Astrocyte of the hippocampus (primary cell): ENCODE data around the gene WASL.
"Not testable (repeated sequence)": the region's sequence is repeated elsewhere in the genome, so short reads cannot be mapped to it uniquely, and the experiment has no call there.

Experiments
- DNase-seq: peaks from one replicate; pipeline ENCODE4 v3.0.0; 2011; ENCODE audit warnings: low read depth, low spot score

Gene WASL

GRCh38 chr7:123769371-123769770 lies 20.6 kb upstream of the WASL start:
- peak; percentile 84 for DNase-seq

DNA sequence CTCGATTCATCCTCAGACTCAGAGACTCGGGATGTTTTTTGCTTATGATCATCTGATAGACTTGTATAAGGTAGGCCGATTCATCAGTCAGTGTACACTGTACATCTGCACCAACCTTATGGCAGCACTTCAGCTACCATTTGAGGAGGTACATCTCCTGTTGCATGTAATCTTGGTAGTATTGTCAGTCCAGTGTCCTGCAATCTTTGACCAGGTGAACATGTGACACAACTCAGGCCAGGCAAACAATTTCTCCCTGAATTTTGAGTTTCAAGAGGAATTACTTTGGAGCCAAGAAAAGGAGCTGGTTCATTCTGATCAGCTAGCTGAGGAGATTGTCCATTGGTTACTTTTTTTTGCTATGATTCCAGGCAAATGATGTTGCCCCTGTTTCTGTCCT lies 19.7 kb upstream of the WASL start:
- no peak for DNase-seq

DNA sequence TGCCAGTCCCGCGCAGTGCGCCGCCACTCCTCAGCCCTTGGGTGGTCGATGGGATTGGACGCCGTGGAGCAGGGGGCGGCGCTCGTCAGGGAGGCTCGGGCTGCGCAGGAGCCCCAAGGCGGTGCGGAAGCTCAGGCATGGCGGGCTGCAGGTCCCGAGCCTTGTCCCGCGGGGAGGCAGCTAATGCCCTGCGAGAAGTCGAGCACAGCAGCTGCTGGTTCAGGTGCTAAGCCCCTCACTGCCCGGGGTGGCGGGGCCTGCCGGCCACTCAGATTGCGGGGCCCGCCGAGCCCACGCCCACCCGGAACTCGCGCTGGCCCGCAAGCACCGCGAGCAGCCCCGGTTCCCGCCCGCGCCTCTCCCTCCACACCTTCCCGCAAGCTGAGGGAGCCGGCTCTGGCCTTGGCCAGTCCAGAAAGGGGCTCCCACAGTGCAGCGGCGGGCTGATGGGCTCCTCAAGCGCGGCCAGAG lies 14.4 kb upstream of the WASL start:
- DNase-seq, result no peak

DNA sequence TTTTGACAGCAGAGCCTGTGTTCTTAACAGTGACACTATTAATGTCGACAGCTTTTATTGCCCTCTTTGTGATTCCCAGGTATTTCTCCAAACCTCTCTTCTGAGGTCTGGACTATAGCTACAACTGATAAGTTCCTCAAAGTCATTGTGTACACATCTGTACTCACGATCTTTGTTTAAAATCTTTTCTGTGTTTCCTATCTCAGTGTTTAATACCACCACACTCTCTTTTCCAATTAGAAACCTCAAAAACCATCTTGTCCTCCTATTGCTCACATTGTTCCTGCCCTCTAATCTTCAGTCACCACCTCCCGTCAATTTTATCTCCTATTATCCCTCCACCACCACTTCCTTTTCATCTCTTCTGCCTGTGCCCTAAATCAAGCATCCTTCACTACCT lies 12.9 kb upstream of the WASL start:
- DNase-seq, result no peak

DNA sequence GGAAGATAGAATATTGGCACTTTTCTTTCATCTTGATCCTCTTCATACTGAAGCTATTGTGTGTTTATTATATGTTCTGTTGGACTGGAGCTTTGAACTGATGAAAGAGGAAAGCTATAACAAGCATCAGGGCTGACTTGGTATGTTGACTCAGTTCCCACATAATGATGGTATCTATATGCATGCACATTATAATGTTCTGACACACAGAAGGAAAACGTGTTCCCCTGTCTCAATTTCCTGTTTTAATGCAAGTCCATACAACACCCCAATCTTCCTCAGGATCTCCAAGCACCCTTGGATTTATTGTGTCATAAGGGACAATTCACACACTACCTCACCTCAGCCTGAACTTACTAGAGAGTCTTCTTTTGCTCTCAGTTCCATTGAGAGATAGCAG lies 8.3 kb upstream of the WASL start:
- DNase-seq, result no peak

- DNase-seq, result no peak
Observed at GRCh38 chr7:123755338-123755737, 6.5 kb upstream of the WASL start.

- DNase-seq, result no peak
Observed at GRCh38 chr7:123754271-123754871, 5.6 kb upstream of the WASL start.

DNA sequence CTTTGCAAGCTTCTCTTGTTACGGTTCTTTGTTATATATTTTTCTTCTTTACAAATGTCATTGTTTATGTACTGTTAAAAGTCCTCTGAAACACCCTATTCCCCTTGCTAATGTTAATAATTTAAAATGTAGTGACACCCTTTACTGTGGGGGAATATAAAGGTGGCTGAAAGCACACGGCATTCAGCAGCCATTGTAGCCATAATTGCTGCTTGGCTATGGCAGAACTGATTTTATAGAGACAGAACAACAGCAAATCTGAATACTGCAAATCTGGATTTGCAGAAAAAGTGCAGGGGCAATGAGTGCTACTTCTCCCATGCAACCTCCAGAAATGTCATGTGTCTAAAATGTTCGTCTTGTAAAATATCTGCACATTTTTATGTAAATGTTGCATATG lies 3.7 kb upstream of the WASL start:
- no peak for DNase-seq

DNA sequence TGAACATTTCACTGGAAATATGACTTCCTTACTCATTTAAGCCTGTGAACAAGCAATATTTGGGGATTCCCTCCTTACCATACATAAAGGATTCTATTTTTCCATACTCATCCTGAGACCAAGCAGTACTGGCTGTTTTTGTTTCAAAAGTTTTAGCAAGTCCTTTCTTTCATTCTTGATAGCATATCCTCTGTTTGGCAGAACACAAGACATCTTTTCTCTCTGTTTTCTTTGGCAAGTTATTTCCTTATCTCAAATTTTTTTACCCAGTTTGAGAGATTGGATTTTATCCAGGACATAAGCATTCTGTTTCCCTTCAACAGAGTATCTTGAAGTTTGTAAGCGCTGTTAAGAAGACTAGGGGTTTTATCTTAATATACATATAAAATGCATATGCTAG lies 3.0 kb upstream of the WASL start:
- DNase-seq, result no peak

DNA sequence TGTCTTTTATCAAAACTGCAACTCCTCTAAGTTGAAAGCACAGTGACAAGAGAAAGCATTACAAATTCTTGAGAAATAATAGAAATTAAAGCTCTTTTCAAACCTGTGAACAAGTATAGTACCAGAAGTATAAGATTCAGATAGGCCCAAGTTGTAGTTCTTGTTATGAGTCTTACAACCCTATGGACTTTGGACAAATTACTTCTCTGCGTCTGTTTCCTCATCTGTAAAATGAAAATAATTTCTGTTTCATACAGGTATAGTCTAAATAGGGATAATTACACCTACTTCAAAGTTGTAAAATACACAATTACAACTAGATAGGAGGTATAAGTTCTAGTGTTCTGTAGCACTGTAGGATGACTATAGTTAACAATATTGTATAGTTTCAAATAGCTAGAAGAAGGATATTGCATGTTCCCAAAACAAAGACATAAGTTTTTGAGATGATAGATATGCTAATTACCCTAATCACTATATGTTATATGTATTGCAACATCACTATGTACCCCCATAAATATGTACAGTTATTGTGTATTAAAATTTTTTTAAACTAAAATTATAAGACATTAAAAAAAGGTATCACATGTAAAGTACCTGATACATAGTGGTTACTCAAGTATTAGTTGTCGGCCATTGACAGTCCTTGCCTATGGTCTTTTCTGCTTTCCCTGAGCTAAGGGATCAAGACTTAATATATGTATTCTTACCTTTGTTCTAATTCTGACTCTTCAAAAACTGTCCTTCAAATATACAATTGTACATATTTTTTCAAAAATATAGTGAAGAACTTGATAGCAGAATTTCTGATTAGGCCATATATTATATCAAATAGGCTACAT lies 1.8 kb upstream of the WASL start:
- DNase-seq, result no peak

GRCh38 chr7:123749537-123749857 lies 694 bp upstream of the WASL start:
- no peak for DNase-seq

DNA sequence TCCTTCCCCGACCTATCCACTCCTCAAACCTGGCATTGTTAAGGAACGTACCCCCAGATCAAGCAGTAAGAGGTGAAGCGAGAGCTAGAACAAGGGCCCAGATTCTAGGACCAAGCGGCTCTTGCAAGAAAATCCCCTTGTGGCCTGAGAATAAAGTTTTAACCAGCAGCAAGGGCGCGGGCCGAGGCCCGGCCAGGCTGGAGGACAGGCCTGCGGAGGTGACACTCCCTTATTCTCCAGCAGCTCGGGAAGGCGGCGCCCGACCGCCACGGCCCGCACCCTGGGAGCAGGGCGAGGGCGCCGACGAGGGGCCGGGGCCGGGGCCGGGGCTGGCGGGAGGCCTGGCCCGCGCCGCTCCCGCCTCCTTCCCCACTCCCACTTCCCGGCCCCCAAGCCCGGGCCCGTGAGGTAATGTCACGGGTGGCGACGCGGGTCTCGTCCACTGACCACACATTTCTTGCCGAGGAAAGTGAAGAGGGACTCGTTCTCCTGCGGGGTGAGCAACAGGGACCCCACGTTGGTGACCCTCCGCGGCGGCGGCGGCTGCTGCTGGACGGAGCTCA lies 551 bp downstream of the WASL start:
- DNase-seq, result peak; percentile 57

DNA sequence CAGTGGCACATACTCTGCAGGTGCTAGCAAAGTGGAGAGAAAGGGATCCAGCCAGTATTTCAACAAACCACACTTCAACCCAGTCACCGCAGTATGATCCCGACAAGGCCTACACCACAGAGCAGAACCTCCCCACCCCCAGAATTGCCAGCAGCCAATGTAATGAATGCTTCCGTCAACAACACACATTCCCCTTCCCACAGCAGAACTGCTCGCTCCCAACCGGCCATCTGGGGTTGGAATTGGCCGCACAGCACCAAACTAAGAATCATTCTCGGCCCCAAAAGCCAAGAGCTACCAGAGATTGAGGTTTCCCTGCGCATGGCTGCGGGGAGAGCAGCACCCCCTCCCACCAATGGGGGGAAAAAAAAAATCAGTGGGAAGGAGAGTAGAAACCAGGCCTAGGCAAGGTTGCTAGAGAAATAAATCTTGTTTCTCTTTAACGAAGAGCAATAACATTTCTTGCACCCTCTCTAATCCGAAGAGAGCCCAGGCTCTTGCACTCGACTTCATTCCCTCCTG lies 1.1 kb downstream of the WASL start:
- peak; percentile 91 for DNase-seq

DNA sequence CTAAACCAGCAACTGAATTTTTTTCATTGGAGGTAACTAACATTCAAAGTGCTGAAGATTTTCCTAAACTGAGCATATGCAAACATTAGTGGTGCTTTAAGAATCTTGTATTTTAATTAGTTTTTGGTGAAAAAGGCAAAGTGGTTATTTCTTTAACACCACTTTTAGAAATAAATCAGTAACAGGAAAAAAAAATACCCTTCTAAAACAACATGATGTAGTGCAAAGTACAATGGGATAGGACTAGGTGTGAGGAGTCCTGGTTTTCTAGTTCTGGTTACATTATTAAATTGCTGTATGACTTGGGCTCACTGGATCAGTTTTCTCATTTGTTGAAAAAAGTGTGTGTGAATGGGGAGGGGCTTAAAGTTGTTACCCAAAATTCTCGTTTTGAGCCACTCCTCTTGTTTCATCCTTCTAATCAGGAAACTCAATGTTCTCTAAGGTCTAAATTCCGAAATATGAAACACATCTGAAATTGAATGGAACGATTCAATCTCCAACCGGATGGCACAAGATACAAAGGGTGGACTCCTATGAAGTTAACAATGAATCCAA lies 1.8 kb downstream of the WASL start:
- no peak for DNase-seq

DNA sequence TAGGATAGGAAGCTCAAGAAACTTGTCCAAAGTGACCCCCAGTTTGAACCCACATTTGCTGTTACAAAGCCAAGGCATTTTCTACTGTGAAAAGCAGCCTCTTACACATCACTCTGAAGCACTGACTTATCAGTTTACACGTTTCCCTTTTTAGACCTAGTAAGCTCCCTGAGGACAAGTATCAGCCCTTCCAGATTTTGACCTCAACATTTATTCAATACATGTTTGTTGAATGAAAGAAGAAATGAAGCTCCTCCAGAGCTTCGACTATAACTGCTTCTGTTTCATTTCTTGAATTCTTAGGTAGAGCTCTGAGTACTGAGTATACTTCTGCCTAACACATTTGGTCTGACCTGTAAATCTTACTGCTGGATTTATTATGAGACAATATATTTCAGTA lies 2.7 kb downstream of the WASL start:
- no peak for DNase-seq

DNA sequence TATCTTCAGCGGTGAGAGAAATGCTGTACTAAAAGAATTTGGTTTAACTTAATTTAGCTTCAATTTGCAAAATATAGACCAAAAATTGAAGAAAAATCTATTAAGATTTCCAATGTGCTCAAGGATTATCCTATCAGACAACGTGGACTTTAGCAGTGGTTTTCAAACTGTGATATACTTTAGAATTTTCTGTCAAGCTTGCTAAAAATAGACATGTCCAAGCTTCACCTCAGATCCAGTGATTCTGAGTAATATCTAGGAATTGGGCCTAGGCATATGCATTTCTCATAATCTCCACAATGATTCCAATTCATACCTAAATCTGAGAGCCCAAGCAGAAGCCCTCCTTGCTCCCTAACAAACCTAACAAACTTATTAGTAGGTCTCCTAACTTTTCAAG lies 3.4 kb downstream of the WASL start:
- no peak for DNase-seq

GRCh38 chr7:123744416-123744815 lies 4.4 kb downstream of the WASL start:
- DNase-seq, result no peak

GRCh38 chr7:123741940-123742339 lies 6.9 kb downstream of the WASL start:
- no peak for DNase-seq

DNA sequence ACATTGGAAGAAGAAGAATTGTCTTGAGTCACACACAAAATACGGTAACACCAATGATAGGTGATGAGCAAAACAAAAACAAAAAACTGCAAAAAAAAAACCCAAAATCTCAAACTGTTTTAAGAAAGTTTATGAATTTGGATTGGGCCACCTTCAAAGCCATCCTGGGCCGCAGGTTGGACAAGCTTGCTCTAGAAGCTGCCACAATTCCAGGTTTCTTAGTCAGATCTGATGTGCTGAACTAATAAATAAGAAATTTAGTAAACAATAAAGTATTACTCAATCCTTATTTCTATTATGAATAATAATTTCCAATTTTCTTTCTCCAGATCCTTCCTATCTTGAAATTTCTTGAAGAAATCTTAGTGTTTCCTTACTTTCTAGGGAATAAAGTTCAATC lies 10.0 kb downstream of the WASL start:
- DNase-seq, result no peak

DNA sequence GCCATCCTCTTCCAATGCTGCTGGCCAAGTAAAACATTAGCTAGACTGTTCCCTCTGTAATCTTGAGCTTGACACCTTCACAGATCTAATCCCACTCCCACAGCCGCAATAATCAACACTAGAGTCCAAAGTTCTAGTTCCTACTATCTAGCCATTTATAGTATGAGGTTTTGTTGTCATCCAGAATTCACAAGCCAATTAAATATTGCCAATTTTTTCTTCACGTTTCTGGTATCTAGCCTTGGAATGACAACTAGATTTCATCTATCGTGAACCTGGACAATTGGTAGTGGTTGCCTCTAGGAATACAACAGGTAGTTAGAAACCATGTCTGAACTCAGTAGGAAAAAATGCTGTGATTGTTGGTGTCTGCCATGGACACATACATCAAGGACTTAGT lies 10.4 kb downstream of the WASL start:
- no peak for DNase-seq

DNA sequence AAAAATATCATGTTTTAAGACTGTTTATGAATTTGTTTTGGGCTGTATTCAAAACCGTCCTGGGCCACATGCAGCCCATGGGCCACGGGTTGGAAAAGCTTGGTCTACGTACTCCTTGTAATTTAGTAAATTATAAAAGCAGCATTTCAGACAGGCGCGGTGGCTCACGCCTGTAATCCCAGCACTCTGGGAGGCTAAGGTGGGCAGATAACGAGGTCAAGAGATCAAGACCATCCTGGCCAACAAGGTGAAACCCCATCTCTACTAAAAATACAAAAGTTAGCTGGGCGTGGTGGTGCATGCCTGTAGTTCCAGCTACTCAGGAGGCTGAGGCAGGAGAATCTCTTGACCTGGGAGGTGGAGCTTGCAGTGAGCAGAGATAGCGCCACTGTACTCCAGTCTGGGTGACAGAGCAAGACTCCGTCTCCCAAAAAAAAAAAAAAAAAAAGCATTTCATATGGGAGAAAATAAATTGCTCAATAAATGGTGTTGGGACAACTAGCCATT lies 11.6 kb downstream of the WASL start:
- not testable (repeated sequence) for DNase-seq

DNA sequence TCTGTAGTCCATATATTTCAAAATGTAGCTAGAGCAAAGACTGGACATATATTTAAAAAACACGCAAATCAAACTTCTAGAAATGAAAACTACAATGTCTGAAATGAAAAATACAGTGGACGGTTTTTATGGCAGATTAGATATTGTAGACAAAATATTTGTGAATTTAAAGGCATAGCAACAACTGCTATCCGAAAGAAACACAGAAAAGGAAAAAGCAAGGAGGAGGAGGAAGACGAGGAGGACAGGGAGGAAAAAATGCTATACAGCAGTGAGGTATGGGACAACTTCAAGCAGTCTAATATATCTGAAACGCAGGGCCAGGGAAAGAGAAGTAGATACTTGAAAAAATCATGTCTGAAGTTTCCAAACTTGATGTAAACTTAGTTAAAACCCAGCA lies 13.3 kb downstream of the WASL start:
- no peak for DNase-seq
